ENCODE measurements around the gene KDM6A. TPM values are rescaled to one million over a fixed set of nuclear protein-coding genes. Genes with fewer than 3 reads are reported as not detected.

The KDM6A gene
- total and polyA plus RNA-seq, 2 donors (not counting 1 experiment from before 2014, with no cell fraction given) = 33.3 to 57.0 TPM

GRCh38 chrX:44957848-44958247 lies 84.9 kb downstream of the KDM6A start:
- Histone ChIP-seq H2AFZ (ENCODE audit: insufficient read depth, low read depth, low read length, poor library complexity, severe bottlenecking) (no peak overlapping the region), H3K4me1 (ENCODE audit: control insufficient read depth in 2 of 2, insufficient read depth in 2 of 2, low read length in 2 of 2) (peaks cover 0 to 16% of the 10 kb centered on the region in 2 donors), H3K36me3 (replicated peaks in 1 of 2; ENCODE audit: control extremely low read depth in 1 of 2, control insufficient read depth in 1 of 2, extremely low read depth in 1 of 2, insufficient read depth in 2 of 2, low read length in 1 of 2) (peaks cover 0 to 4% of the 10 kb centered on the region in 2 experiments), H4K20me1 (ENCODE audit: control insufficient read depth, insufficient read depth, low read length, poor library complexity, severe bottlenecking) (peaks cover 64% of the 10 kb centered on the region), H3K79me2 (ENCODE audit: control insufficient read depth, insufficient read depth, low read length) (peaks cover 94% of the 10 kb centered on the region), H3K27ac (ENCODE audit: low read length in 2 of 2) (no peak overlapping the region), H3K9me3 (ENCODE audit: control extremely low read depth in 1 of 3, control insufficient read depth in 2 of 3, insufficient read depth in 1 of 3, low read length in 2 of 3) (no peaks in the 10 kb centered on the region), H3K4me2 (replicated peaks; ENCODE audit: low read depth, low read length, poor library complexity, severe bottlenecking) (no peak overlapping the region), H3K9ac (ENCODE audit: low read length) (no peak overlapping the region), H3K4me3 (ENCODE audit: control extremely low read depth in 1 of 5, extremely low read depth in 1 of 5, insufficient read depth in 1 of 5, low read depth in 2 of 5, low read length in 4 of 5) (no peak overlapping the region), H3K27me3 (replicated peaks in 1 of 4; ENCODE audit: control extremely low read depth in 1 of 4, control insufficient read depth in 3 of 4, insufficient read depth in 4 of 4, low read length in 3 of 4) (no peaks in the 10 kb centered on the region)
- POLR2A ChIA-PET = no interaction called here
- no peak overlapping the region for H3K27ac Mint-ChIP-seq
- no peaks in the 10 kb centered on the region for H3K27me3 Mint-ChIP-seq
- 92% methylated on average over 2 of the region's 2 CpGs for WGBS (ENCODE audit: insufficient coverage)
- CTCF ChIA-PET = no interaction called here
- no peak for TF ChIP-seq EZH2 (IDR thresholded peaks at IDR 0.05; ENCODE audit: borderline replicate concordance, insufficient read depth, low read depth, low read length, poor library complexity, severe bottlenecking)
- TF ChIP-seq CTCF (IDR thresholded peaks at IDR 0.05) = no peak
- no peak overlapping the region for H3K4me3 Mint-ChIP-seq
- DNase-seq = no peak
- H3K9me3 Mint-ChIP-seq (ENCODE audit: insufficient read depth) = no peaks in the 10 kb centered on the region
- no peak for ATAC-seq (ENCODE audit: low read depth)
- intact Hi-C loops (cut with micrococcal nuclease) = loop anchor here (5.0 kb wide), 1 partner anchor 34 kb away; no protein-coding TSS in a partner anchor
- peaks cover 49% of the 10 kb centered on the region for H3K4me1 Mint-ChIP-seq

GRCh38 chrX:44958480-44958879 lies 85.5 kb downstream of the KDM6A start:
- no CpG with 5 or more reads among the region's 1 CpG for WGBS (ENCODE audit: insufficient coverage)

More at GRCh38 chrX:44958480-44958879, 85.5 kb downstream of the KDM6A start:
- Histone ChIP-seq H2AFZ (ENCODE audit: insufficient read depth, low read depth, low read length, poor library complexity, severe bottlenecking) (no peak overlapping the region), H3K27ac (ENCODE audit: low read length in 2 of 2) (no peak overlapping the region), H3K36me3 (replicated peaks in 1 of 2; ENCODE audit: control extremely low read depth in 1 of 2, control insufficient read depth in 1 of 2, extremely low read depth in 1 of 2, insufficient read depth in 2 of 2, low read length in 1 of 2) (peaks cover 0 to 7% of the 10 kb centered on the region in 2 experiments), H3K9ac (ENCODE audit: low read length) (no peak overlapping the region), H4K20me1 (ENCODE audit: control insufficient read depth, insufficient read depth, low read length, poor library complexity, severe bottlenecking) (peaks cover 63% of the 10 kb centered on the region), H3K9me3 (ENCODE audit: control extremely low read depth in 1 of 3, control insufficient read depth in 2 of 3, insufficient read depth in 1 of 3, low read length in 2 of 3) (no peaks in the 10 kb centered on the region), H3K4me3 (ENCODE audit: control extremely low read depth in 1 of 5, extremely low read depth in 1 of 5, insufficient read depth in 1 of 5, low read depth in 2 of 5, low read length in 4 of 5) (no peak overlapping the region), H3K4me2 (replicated peaks; ENCODE audit: low read depth, low read length, poor library complexity, severe bottlenecking) (no peak overlapping the region), H3K4me1 (ENCODE audit: control insufficient read depth in 2 of 2, insufficient read depth in 2 of 2, low read length in 2 of 2) (peaks cover 0 to 13% of the 10 kb centered on the region in 2 donors), H3K79me2 (ENCODE audit: control insufficient read depth, insufficient read depth, low read length) (peaks cover 94% of the 10 kb centered on the region), H3K27me3 (replicated peaks in 1 of 4; ENCODE audit: control extremely low read depth in 1 of 4, control insufficient read depth in 3 of 4, insufficient read depth in 4 of 4, low read length in 3 of 4) (no peaks in the 10 kb centered on the region)
- peaks cover 46% of the 10 kb centered on the region for H3K4me1 Mint-ChIP-seq
- H3K9me3 Mint-ChIP-seq (ENCODE audit: insufficient read depth) = no peaks in the 10 kb centered on the region
- POLR2A ChIA-PET = interaction anchor here (0.6 kb wide), 1 partner anchor 49 kb away, joined by 5 read pairs; no protein-coding TSS in a partner anchor
- TF ChIP-seq CTCF (IDR thresholded peaks at IDR 0.05) (no peak), EZH2 (IDR thresholded peaks at IDR 0.05; ENCODE audit: borderline replicate concordance, insufficient read depth, low read depth, low read length, poor library complexity, severe bottlenecking) (no peak)
- ATAC-seq (ENCODE audit: low read depth) = no peak
- H3K27me3 Mint-ChIP-seq = no peaks in the 10 kb centered on the region
- CTCF ChIA-PET = no interaction called here
- H3K4me3 Mint-ChIP-seq = no peak overlapping the region
- intact Hi-C loops (cut with micrococcal nuclease) = loop anchor here (5.0 kb wide), 1 partner anchor 34 kb away; no protein-coding TSS in a partner anchor
- no peak overlapping the region for H3K27ac Mint-ChIP-seq
- no peak for DNase-seq

Data from B cell (primary cell).